KOPT-K1 (cell line): Measurements from ENCODE around the gene TRDN.
"Not testable (repeated sequence)": the region's sequence is repeated elsewhere in the genome, so short reads cannot be mapped to it uniquely, and the experiment has no call there.

Experiments
- H3K27ac ChIP-seq: fragments of 200-600 bp; sonication (generic); 2 replicates; pipeline ENCODE4 v1.5.1; 2016; ENCODE audit warnings: antibody characterized with exemption, mild to moderate bottlenecking, low read depth, low read length; ENCODE audit not compliant: poor library complexity, severe bottlenecking
- H3K36me3 ChIP-seq: fragments of 200-600 bp; sonication (generic); 2 replicates; pipeline ENCODE4 v1.5.1; 2017; ENCODE audit warnings: antibody characterized with exemption, mild to moderate bottlenecking, low read length, moderate library complexity; ENCODE audit not compliant: insufficient read depth
- H3K9me3 ChIP-seq: fragments of 200-600 bp; sonication (generic); 2 replicates; pipeline ENCODE4 v1.5.1; 2017; ENCODE audit warnings: antibody characterized with exemption, low read length, mild to moderate bottlenecking; ENCODE audit not compliant: insufficient read depth, poor library complexity, severe bottlenecking

Gene TRDN

DNA sequence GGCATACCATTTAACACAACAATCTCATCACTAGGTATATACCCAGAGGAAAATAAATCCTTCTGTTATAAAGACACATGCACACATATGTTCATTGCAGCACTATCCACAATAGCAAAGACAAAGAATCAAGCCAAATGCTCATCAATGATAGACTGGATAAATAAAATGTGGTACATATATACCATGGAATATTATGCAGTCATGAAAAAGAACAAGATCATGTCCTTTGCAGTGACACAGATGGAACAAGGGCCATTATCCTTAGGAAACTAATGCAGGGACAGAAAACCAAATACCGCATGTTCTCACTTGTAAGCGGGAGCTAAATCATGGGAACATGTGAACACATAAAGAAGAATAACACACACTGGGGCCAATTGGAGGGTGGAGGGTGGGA is 322.3 kb downstream of the TRDN start:
- not testable (repeated sequence) for H3K27ac ChIP-seq, H3K36me3 ChIP-seq, H3K9me3 ChIP-seq

DNA sequence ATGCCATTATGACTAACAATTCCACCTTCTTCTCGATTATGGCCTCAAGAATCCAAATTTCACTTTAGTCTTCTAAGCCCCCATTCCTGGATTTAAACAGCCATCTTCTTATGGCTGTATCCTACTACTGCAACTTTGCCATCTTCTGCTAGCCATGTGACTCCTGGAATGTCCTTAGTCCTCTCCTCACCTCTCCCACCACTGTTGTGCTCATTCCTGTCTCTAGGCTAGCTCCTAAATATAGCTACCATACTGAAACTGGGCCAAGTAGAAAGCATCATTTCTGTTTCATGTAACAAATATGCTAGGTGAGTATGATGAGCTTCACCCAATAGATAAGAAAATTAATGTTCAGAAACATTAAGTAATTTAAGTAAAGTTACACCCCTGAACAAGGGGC is 327.6 kb downstream of the TRDN start:
- Histone ChIP-seq H3K27ac (no peak overlapping the region), H3K9me3 (no peaks in the 10 kb centered on the region), H3K36me3 (no peaks in the 10 kb centered on the region)

DNA sequence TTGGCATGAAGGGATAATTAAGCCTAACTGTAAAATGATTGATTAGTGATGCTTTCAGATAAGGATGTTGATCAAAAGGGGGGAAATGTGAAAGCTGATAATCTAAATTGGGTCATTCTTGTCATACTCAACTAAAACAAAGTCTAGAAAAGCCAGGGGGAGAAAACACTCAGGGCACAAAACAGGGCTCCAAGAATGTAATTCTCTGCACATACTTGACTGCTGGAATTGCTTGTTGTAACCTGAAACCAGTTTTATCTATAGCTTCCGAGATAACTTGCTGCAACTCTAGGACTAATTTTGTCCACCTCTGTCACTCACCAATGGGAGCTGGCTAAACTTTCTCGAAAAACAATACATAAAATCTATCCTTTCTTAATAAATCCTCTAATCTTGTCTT is 330.4 kb downstream of the TRDN start:
- H3K9me3 ChIP-seq, result no peaks in the 10 kb centered on the region
- no peak overlapping the region for H3K27ac ChIP-seq
- H3K36me3 ChIP-seq, result no peaks in the 10 kb centered on the region

DNA sequence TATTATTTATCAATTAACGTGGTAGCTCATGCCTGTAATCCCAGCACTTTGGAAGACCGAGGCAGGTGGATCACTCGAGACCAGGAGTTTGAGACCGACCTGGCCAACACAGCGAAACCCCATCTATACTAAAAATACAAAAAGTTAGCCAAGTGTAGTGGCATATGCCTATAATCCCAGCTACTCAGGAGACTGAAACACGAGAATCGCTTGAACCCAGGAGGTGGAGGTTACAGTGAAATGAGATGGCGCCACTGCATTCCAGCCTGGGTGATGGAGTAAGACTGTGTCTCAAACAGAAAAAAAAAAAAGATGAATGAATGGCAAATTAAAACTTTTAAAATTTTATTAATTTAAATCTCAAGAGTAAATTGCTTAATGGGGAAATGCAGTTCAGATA is 341.1 kb downstream of the TRDN start:
- H3K36me3 ChIP-seq, result no peaks in the 10 kb centered on the region
- H3K27ac ChIP-seq, result no peak overlapping the region
- no peaks in the 10 kb centered on the region for H3K9me3 ChIP-seq

DNA sequence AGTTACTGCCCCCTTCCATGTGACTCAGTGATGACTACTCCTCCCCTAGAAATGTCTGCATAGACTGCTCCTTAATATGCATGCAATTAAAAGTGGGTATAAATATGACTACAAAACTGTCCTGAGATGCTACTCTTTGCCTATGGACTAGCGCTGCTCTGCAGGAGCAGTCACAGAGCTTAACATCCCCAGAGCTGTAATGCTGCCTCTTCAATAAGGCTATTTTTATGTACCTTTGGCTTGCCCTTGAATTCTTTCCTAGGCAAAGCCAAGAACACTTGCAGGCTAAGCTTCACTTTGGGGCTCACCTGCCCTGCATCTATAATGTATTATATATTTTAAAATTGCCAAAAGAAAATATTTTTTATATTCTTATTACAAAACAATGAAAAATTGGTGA is 341.6 kb downstream of the TRDN start:
- Histone ChIP-seq H3K9me3 (no peaks in the 10 kb centered on the region), H3K27ac (no peak overlapping the region), H3K36me3 (no peaks in the 10 kb centered on the region)

DNA sequence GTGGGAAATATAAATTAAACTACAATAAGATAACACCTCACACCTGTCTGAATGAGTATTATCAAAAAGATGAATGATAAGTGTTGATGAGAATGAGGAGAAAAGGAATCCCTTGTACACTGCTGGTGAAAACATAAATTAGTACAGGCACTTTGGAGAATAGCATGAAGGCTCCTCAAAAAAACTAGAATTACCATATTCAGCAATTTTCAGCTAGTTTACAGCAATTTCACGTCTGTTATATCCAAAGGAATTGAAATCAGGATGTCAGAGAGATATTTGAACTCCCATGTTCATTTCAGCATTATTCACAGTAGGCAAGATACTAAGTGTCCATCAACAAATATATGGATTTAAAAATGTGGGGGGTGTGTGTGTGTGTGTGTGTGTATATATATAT is 348.1 kb downstream of the TRDN start:
- H3K27ac ChIP-seq, result no peak overlapping the region
- H3K9me3 ChIP-seq, result no peaks in the 10 kb centered on the region

DNA sequence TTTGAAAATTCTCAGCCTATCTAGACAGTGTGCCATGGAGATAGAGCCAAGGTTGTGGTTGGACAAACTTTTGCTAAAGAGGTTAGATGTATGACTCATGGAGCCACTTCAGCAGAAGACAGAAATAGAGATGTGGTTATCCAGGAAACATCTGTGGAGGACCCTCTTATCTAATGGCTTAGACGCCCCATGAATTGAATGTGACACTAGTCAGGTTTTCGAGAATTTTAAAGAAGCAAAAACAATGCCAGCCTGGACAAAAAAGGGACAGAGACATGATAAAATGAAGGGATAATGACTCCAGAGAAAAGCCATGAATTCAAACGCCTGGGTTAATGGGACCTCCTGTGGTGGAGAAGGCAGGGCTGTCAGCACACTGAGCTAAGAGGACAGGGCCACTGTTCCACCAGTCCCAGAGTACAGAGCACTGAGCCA is 360.2 kb downstream of the TRDN start:
- H3K36me3 ChIP-seq, result no peaks in the 10 kb centered on the region
- no peaks in the 10 kb centered on the region for H3K9me3 ChIP-seq
- no peak overlapping the region for H3K27ac ChIP-seq

More for the DNA sequence above, 348.1 kb downstream of the TRDN start:
- H3K36me3 ChIP-seq, result no peaks in the 10 kb centered on the region

DNA sequence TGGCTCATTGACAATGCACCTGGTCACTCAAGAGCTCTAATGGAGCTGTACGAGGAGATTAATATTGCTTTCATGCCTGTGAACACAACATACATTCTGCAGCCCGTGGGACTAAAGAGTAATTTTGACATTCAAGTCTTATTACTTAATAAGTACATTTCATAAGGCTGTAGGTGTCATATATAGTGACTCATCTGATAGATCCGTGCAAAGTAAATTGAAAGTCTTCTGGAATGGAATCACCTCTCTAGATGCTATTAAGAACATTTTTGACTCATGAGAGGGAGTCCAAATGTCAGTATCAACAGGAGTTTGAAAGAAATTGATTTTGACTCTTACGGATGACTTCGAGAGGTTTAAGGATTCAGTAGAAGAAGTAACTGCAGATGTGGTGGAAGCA is 372.8 kb downstream of the TRDN start:
- Histone ChIP-seq H3K27ac (no peak overlapping the region), H3K9me3 (no peaks in the 10 kb centered on the region), H3K36me3 (no peaks in the 10 kb centered on the region)

DNA sequence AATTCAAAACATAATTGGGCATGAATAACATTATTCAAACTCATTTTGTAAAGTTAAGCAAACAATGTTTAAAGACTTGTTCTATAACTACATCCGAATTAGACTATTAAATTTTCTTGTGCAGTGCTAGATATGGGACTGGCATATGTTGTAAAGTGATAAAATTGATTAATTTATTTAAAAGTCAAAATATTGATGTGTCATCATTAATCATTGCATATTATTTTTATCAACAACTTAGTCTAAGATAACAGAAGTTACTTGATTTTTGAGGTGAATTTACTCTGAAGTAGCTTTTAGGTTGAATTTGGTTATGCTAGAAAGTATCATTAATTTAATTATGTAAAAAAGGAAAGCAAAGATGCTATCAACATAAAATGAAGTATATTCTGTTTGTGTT is 396.1 kb downstream of the TRDN start:
- no peaks in the 10 kb centered on the region for H3K36me3 ChIP-seq
- H3K9me3 ChIP-seq, result no peaks in the 10 kb centered on the region
- H3K27ac ChIP-seq, result no peak overlapping the region

DNA sequence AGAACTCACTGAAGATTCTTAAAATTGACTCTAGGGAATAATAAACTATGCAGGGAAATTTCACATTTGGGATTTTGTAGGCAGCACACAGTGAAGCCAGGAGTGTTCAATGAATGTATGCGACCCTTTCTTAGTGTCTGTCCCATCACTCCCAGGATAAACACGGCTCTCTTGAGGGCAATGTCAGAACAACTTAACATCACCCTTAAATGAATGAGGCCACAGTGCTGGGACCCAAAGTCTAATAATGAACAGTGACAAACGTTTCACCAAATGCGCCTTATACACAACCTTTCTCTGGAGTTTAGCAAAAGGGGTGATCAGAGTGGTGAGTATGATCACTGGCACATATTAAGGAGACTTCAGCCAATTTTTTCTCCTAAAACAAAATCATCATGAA is 403.4 kb downstream of the TRDN start:
- Histone ChIP-seq H3K27ac (no peak overlapping the region), H3K36me3 (no peaks in the 10 kb centered on the region), H3K9me3 (no peaks in the 10 kb centered on the region)

DNA sequence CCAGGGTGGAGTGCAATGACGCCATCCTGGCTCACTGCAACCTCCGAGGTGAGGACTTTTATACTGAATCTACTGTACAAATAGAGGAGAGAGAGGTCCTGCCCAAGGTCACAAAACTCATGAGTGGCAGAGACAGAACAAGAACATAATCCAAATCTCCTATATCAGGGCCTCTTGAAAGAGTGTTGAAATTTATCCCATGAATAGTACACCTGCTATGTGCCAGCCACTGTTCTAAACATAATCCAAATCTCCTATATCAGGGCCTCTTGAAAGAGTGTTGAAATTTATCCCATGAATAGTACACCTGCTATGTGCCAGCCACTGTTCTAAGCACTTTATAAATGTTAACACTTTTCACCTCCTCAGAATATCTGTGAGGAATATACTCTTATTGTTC is 409.0 kb downstream of the TRDN start:
- H3K27ac ChIP-seq, H3K9me3 ChIP-seq, H3K36me3 ChIP-seq: not testable (repeated sequence)

DNA sequence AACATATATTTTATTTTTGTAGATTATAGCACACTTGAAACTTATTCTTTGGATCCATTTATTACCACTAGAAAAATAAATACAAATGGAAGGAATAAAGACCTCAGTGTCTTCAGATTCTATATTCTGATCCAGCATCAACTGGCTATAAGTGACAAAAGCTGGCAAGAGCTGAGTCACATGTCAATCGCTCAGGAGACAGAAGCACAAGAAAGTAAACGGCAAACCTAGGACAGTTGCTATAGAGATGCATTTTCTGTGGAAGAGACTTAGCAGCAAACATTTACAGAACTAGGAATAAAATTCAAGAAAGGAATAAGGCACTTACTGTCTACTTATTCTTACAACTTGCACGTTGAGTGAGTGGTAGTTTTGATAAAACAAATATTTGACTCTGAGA is 410.4 kb downstream of the TRDN start:
- Histone ChIP-seq H3K36me3 (no peaks in the 10 kb centered on the region), H3K9me3 (no peaks in the 10 kb centered on the region), H3K27ac (no peak overlapping the region)

DNA sequence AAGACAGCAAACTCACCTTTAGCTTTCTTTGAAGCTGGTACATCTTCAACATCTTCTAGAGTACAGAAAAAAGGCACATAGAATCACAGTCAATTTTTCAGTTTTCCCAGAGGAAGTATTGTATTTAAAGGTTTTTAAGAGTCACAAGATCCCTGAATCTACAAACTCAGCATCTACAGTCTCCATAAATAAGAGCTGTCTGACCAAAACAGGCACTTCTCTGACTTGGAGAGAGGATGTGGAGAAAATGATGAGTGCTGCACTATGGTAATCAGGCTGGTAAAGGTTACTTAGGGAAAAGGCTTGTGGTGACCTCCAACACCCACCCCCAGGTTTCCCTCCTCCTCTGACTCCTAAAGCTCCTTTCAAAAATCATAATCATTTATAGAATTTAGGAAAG is 412.7 kb downstream of the TRDN start:
- no peaks in the 10 kb centered on the region for H3K9me3 ChIP-seq

DNA sequence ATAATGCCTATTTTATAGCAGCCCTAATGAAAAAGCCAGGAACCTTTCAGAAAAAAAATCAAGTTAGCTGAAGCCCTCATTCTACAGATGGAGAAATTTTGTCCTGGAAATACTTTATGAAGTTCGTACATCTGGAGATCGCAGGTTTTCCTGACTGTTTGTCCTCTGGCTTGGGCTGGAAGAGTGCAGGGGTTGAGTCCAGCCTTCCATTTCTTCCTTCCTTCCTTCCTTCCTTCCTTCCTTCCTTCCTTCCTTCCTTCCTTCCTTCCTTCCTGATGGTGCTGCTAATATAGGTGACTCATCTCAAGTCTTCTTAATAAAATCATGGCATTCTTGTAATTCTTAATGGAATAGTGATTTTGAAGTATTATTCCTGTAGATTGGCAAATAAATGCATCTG is 413.3 kb downstream of the TRDN start:
- no peaks in the 10 kb centered on the region for H3K36me3 ChIP-seq
- no peaks in the 10 kb centered on the region for H3K9me3 ChIP-seq
- no peak overlapping the region for H3K27ac ChIP-seq

More for the DNA sequence above, 412.7 kb downstream of the TRDN start:
- H3K27ac ChIP-seq, result no peak overlapping the region
- no peaks in the 10 kb centered on the region for H3K36me3 ChIP-seq

DNA sequence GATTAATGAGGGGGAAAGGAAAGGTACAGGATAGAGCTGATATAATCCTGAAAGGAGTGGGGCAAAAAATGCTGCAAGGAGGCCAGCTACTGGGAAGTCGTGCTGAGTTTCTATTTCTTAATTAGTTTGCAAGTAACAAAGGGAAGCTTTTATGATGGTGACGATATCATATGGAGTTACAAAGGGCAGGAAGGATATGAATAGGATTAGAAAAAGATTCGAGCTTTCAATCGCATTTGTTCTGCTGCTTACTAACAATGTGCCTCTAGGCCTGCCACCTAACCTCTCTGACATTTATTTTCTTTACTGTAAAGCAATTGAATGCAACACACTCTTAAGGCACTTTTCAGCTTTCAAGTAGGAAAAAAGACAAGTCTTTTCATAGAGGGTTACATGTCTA is 421.5 kb downstream of the TRDN start:
- Histone ChIP-seq H3K9me3 (no peaks in the 10 kb centered on the region), H3K36me3 (no peaks in the 10 kb centered on the region)

DNA sequence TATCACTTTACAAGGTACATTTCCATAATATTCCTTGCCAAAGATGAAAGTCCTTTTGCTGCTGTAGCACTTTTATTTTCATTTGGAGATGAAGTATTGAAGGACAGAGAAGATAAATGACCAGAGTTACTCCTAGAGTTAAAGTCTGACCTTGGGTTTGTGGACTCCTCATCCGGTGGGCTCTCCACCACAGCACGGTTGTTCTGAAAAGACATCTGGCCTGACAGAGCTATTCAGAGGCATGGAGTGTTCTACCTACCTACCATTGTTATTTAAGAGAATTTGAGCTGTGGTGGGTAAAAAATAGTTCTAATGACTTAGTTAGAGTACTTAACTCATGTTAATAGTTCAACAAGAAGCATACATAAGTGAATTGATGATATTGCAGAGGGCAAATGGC is 422.3 kb downstream of the TRDN start:
- no peaks in the 10 kb centered on the region for H3K36me3 ChIP-seq
- H3K9me3 ChIP-seq, result no peaks in the 10 kb centered on the region
- H3K27ac ChIP-seq, result no peak overlapping the region

More for the DNA sequence above, 421.5 kb downstream of the TRDN start:
- H3K27ac ChIP-seq, result no peak overlapping the region

DNA sequence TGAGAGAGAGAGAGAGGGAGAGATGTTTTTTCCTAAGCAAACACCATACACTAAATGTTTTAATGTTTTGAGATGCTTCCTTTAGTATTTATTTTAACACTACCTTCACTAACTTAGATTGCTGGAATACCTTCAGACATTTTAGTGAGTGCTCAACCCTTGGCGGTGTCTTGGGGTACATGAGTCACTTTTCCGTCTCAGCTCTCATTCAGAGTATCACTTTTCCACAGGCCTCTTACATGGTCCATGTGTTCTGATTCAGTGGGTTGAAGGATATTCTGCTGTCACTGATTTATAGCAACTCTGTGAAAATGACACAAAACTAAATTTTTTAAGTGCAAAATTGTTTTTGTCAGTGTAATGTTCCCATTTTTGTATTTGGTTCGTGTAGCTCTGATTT is 422.8 kb downstream of the TRDN start:
- Histone ChIP-seq H3K27ac (no peak overlapping the region), H3K9me3 (no peaks in the 10 kb centered on the region), H3K36me3 (no peaks in the 10 kb centered on the region)
